Measurements from ENCODE around the gene ABHD17A.

Gene ABHD17A

DNA sequence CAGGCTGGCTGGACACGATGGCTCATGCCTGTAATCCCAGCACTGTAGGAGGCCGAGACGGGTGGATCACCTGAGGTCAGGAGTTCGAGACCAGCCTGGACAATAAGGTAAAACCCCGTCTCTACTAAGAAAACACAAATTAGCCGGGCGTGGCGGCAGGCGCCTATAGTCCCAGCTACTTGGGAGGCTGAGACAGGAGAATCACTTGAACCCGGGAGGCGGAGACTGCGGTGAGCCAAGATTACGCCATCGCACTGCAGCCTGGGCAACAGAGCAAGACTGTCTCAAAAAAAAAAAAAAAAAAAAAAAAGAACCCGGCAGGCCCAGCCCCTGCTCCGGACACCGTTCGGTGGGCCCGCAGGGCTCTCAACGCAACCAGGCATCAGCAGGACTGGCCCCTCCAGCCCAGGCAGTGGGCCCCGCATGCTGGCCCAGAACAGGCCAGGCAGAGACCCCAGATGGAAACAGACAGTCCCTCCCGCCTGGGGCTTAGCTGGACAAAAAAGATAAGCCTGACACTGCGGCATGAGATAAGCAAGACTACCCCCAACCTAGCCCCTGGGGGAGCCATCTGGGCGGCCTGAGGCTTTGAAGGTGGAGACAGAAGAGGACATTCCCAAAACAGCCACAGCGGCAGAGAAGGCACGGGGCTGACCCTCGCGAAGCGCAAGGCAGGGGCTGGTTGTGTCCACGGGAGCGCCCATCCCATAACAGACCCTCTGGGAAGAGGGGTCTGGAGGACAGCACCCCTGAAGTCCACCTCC is 48.7 kb downstream of the ABHD17A start:
- no peak for DNase-seq

GRCh38 chr19:1833540-1833939 is 51.8 kb downstream of the ABHD17A start:
- DNase-seq, result no peak

- DNase-seq, result no peak
Observed at GRCh38 chr19:1832046-1832663, 53.1 kb downstream of the ABHD17A start.

GRCh38 chr19:1830978-1831377 is 54.3 kb downstream of the ABHD17A start:
- no peak for DNase-seq

DNA sequence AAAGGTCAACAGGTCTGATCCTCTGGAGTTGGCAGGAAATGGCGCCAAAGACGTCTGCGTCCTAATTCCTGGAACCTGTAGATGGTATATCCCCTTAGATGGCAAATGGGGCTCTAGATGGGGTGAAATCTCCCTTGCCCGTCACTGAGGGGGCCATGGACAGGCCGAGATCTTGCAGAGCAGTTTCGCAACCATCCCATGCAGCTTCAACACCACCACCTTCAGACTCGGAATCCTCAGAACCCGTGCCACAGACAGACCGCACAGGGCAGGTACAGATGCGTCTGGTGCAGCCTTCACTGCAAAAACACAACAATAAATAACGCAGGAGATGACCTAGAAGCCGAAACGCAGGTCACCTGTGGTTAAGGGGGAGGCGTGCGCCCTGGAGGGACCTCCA is 54.7 kb downstream of the ABHD17A start:
- DNase-seq, result no peak

DNA sequence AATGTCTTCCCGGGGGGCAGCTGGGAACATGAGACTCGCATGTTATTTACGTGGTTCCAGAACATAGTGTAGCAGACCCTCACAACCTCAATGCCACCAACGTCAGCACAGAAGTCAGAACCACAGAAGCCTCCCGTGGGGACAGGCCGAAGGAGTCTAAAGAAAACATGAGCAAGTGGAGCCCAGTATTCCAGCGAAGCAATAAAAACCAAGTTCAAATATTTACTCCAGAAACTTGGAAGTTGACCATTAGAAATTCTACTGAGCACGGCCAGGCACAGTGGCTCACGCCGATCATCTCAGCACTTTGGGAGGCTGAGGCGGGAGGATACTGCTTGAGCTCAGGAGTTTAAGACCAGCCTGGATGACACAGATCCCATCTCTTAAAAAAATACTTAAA is 55.3 kb downstream of the ABHD17A start:
- no peak for DNase-seq

DNA sequence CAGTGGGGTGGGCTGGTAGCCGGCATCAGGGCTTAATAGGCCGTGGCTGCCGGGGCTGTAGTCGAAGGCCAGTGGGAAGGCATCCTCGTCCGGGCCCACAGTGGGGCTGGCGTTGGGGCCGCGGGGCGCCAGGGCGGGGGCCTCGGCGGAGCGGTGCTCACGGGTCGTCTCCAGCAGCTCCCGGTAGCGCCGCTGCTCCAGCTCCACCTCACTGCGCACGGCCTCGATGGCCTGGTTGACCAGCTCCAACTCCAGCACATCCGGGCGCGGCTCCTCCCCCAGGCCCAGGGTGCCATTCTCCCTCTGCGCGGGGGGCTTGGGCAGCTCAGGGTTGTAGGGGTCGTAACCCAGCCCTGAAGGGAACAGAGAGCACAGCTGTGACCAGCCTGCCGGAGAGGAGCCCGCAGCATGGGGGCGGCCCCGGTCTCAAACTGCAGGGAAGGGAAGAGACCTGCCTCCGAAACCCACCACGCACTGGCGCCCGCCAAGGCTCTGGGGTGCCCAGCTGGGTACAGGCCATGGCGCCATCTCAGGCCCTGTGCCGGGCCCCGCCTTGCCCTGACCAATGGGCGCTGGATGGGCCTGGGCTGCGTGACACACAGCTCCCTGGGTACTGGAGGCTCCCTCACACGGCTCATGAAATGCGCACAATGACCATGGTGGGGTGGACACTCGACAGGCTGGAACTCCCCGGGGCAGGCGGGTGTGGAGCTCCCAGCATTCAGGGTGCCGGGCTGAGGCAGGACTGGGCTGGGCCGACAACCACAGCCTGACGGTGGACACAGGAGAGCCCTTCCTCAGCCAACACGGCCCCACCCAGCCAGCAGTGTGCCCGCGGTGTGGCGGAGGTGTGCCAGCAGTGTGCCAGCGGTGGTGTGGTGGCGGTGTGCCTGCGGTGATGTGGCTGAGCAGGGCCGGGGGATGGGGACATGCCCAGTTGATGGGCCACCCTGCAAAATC is 56.7 kb downstream of the ABHD17A start:
- DNase-seq, result no peak

- DNase-seq, result no peak
Observed at GRCh38 chr19:1827566-1828278, 57.6 kb downstream of the ABHD17A start.

Data from left hindlimb (tissue), 1 donor.